ENCODE measurements around the gene LAMC2. TPM values are rescaled to one million over a fixed set of nuclear protein-coding genes. Genes with fewer than 3 reads are reported as not detected.
A peak's percentile ranks its signal among the peaks of the same experiment; 100 is the strongest.

LAMC2 gene
- total and polyA plus RNA-seq, 4 experiments from 2014 or later, result not detected

- intact Hi-C loops (cut with micrococcal nuclease), result no loop called here
- DNase-seq, result no peak
- peaks cover 0 to 3% (median 0%) of the 10 kb centered on the region in 8 donors for H3K9me3 Mint-ChIP-seq
- Histone ChIP-seq H3K36me3 (ENCODE audit: insufficient read depth, low read length) (no peaks in the 10 kb centered on the region), H3K4me1 (ENCODE audit: insufficient read depth, low read length) (peaks cover 16% of the 10 kb centered on the region), H3K27ac (ENCODE audit: low read depth, low read length) (no peak overlapping the region), H3K27me3 (ENCODE audit: insufficient read depth, low read length) (no peaks in the 10 kb centered on the region), H3K4me3 (ENCODE audit: low read length in 2 of 2) (no peak overlapping the region), H3K9me3 (ENCODE audit: control insufficient read depth in 1 of 2, low read length in 2 of 2) (no peaks in the 10 kb centered on the region)
- H3K27me3 Mint-ChIP-seq, result peaks cover 0 to 1% of the 10 kb centered on the region in 2 donors
- peaks cover 6 to 16% (median 11%) of the 10 kb centered on the region in 4 donors for H3K4me1 Mint-ChIP-seq
- H3K27ac Mint-ChIP-seq, result no peak overlapping the region
- ChIA-PET CTCF (ENCODE audit: partially characterized antibody) (no interaction called here), POLR2A (ENCODE audit: partially characterized antibody) (no interaction called here)
- H3K4me3 Mint-ChIP-seq, result peak overlapping the region in 1 of 8 donors; percentile 26
- no peaks in the 10 kb centered on the region for H3K36me3 Mint-ChIP-seq
Measured at GRCh38 chr1:183219616-183220009, 33.5 kb downstream of the LAMC2 start.

- Histone ChIP-seq H3K27me3 (ENCODE audit: insufficient read depth, low read length) (no peaks in the 10 kb centered on the region), H3K27ac (ENCODE audit: low read depth, low read length) (no peak overlapping the region), H3K36me3 (ENCODE audit: insufficient read depth, low read length) (no peaks in the 10 kb centered on the region), H3K9me3 (ENCODE audit: control insufficient read depth in 1 of 2, low read length in 2 of 2) (no peaks in the 10 kb centered on the region), H3K4me3 (ENCODE audit: low read length in 2 of 2) (no peak overlapping the region), H3K4me1 (ENCODE audit: insufficient read depth, low read length) (peaks cover 16% of the 10 kb centered on the region)
- Mint-ChIP-seq H3K9me3 (no peaks in the 10 kb centered on the region), H3K4me1 (peaks cover 6 to 16% (median 11%) of the 10 kb centered on the region in 4 donors), H3K4me3 (no peak overlapping the region), H3K36me3 (no peaks in the 10 kb centered on the region), H3K27ac (no peak overlapping the region), H3K27me3 (peaks cover 5 to 9% of the 10 kb centered on the region in 2 donors)
- CTCF ChIA-PET (ENCODE audit: partially characterized antibody), result no interaction called here
- intact Hi-C loops (cut with micrococcal nuclease), result no loop called here
- DNase-seq, result no peak
- POLR2A ChIA-PET (ENCODE audit: partially characterized antibody), result no interaction called here
Measured at GRCh38 chr1:183222909-183223308, 36.8 kb downstream of the LAMC2 start.

- Histone ChIP-seq H3K9me3 (ENCODE audit: control insufficient read depth in 1 of 2, low read length in 2 of 2) (no peaks in the 10 kb centered on the region), H3K36me3 (ENCODE audit: insufficient read depth, low read length) (no peaks in the 10 kb centered on the region), H3K27ac (ENCODE audit: low read depth, low read length) (no peak overlapping the region), H3K4me1 (ENCODE audit: insufficient read depth, low read length) (peaks cover 14% of the 10 kb centered on the region), H3K27me3 (ENCODE audit: insufficient read depth, low read length) (no peaks in the 10 kb centered on the region), H3K4me3 (ENCODE audit: low read length in 2 of 2) (no peak overlapping the region)
- intact Hi-C loops (cut with micrococcal nuclease), result no loop called here
- Mint-ChIP-seq H3K27ac (no peak overlapping the region), H3K4me3 (no peak overlapping the region), H3K4me1 (peaks cover 6 to 16% (median 10%) of the 10 kb centered on the region in 4 donors), H3K27me3 (peaks cover 5 to 9% of the 10 kb centered on the region in 2 donors), H3K9me3 (no peaks in the 10 kb centered on the region), H3K36me3 (no peaks in the 10 kb centered on the region)
- CTCF ChIA-PET (ENCODE audit: partially characterized antibody), result no interaction called here
- no peak for DNase-seq
- POLR2A ChIA-PET (ENCODE audit: partially characterized antibody), result no interaction called here
Measured at GRCh38 chr1:183223467-183223866, 37.4 kb downstream of the LAMC2 start.

GRCh38 chr1:183226361-183226760 is 40.3 kb downstream of the LAMC2 start:
- H3K27me3 Mint-ChIP-seq, result peaks cover 5 to 9% of the 10 kb centered on the region in 2 donors
- ChIA-PET CTCF (ENCODE audit: partially characterized antibody) (no interaction called here), POLR2A (ENCODE audit: partially characterized antibody) (no interaction called here)
- no peak overlapping the region for H3K4me3 Mint-ChIP-seq
- no peak overlapping the region for H3K4me3 ChIP-seq (ENCODE audit: low read length in 2 of 2)
- H3K27ac ChIP-seq (ENCODE audit: low read depth, low read length), result no peak overlapping the region
- no peaks in the 10 kb centered on the region for H3K36me3 Mint-ChIP-seq
- no peak overlapping the region for H3K27ac Mint-ChIP-seq
- DNase-seq, result no peak
- intact Hi-C loops (cut with micrococcal nuclease), result no loop called here
- no peaks in the 10 kb centered on the region for H3K27me3 ChIP-seq (ENCODE audit: insufficient read depth, low read length)
- no peaks in the 10 kb centered on the region for H3K36me3 ChIP-seq (ENCODE audit: insufficient read depth, low read length)
- no peaks in the 10 kb centered on the region for H3K4me1 Mint-ChIP-seq
- no peaks in the 10 kb centered on the region for H3K4me1 ChIP-seq (ENCODE audit: insufficient read depth, low read length)
- no peaks in the 10 kb centered on the region for H3K9me3 Mint-ChIP-seq
- no peaks in the 10 kb centered on the region for H3K9me3 ChIP-seq (ENCODE audit: control insufficient read depth in 1 of 2, low read length in 2 of 2)

- POLR2A ChIA-PET (ENCODE audit: partially characterized antibody), result no interaction called here
Measured at GRCh38 chr1:183226963-183227362, 40.9 kb downstream of the LAMC2 start.

GRCh38 chr1:183227422-183228346 is 41.6 kb downstream of the LAMC2 start:
- Histone ChIP-seq H3K27ac (ENCODE audit: low read depth, low read length) (no peak overlapping the region), H3K4me1 (ENCODE audit: insufficient read depth, low read length) (no peaks in the 10 kb centered on the region), H3K9me3 (ENCODE audit: control insufficient read depth in 1 of 2, low read length in 2 of 2) (no peaks in the 10 kb centered on the region), H3K36me3 (ENCODE audit: insufficient read depth, low read length) (no peaks in the 10 kb centered on the region), H3K4me3 (ENCODE audit: low read length in 2 of 2) (no peak overlapping the region), H3K27me3 (ENCODE audit: insufficient read depth, low read length) (no peaks in the 10 kb centered on the region)
- H3K4me3 Mint-ChIP-seq, result no peak overlapping the region
- POLR2A ChIA-PET (ENCODE audit: partially characterized antibody), result no interaction called here
- no peaks in the 10 kb centered on the region for H3K36me3 Mint-ChIP-seq
- H3K27ac Mint-ChIP-seq, result no peak overlapping the region
- DNase-seq, result no peak
- CTCF ChIA-PET (ENCODE audit: partially characterized antibody), result interaction anchor here (1.0 kb wide), 1 partner anchor 265 kb away, joined by 3 read pairs; no protein-coding TSS in a partner anchor
- intact Hi-C loops (cut with micrococcal nuclease), result no loop called here
- H3K27me3 Mint-ChIP-seq, result peaks cover 5 to 9% of the 10 kb centered on the region in 2 donors
- H3K9me3 Mint-ChIP-seq, result no peaks in the 10 kb centered on the region
- H3K4me1 Mint-ChIP-seq, result no peaks in the 10 kb centered on the region

More at GRCh38 chr1:183226963-183227362, 40.9 kb downstream of the LAMC2 start:
- Mint-ChIP-seq H3K4me3 (no peak overlapping the region), H3K4me1 (no peaks in the 10 kb centered on the region), H3K27me3 (peaks cover 5 to 9% of the 10 kb centered on the region in 2 donors), H3K36me3 (no peaks in the 10 kb centered on the region), H3K27ac (no peak overlapping the region), H3K9me3 (no peaks in the 10 kb centered on the region)
- H3K27ac ChIP-seq (ENCODE audit: low read depth, low read length), result no peak overlapping the region
- no peaks in the 10 kb centered on the region for H3K27me3 ChIP-seq (ENCODE audit: insufficient read depth, low read length)
- CTCF ChIA-PET (ENCODE audit: partially characterized antibody), result no interaction called here
- no peak overlapping the region for H3K4me3 ChIP-seq (ENCODE audit: low read length in 2 of 2)
- H3K9me3 ChIP-seq (ENCODE audit: control insufficient read depth in 1 of 2, low read length in 2 of 2), result no peaks in the 10 kb centered on the region
- H3K36me3 ChIP-seq (ENCODE audit: insufficient read depth, low read length), result no peaks in the 10 kb centered on the region
- H3K4me1 ChIP-seq (ENCODE audit: insufficient read depth, low read length), result no peaks in the 10 kb centered on the region
- DNase-seq, result no peak
- intact Hi-C loops (cut with micrococcal nuclease), result no loop called here

GRCh38 chr1:183228347-183229220 is 42.5 kb downstream of the LAMC2 start:
- Histone ChIP-seq H3K36me3 (ENCODE audit: insufficient read depth, low read length) (no peaks in the 10 kb centered on the region), H3K4me1 (ENCODE audit: insufficient read depth, low read length) (no peaks in the 10 kb centered on the region), H3K27me3 (ENCODE audit: insufficient read depth, low read length) (no peaks in the 10 kb centered on the region), H3K27ac (ENCODE audit: low read depth, low read length) (no peak overlapping the region), H3K9me3 (ENCODE audit: control insufficient read depth in 1 of 2, low read length in 2 of 2) (no peaks in the 10 kb centered on the region), H3K4me3 (ENCODE audit: low read length in 2 of 2) (no peak overlapping the region)
- no peak for DNase-seq
- no peaks in the 10 kb centered on the region for H3K9me3 Mint-ChIP-seq
- peaks cover 5 to 8% of the 10 kb centered on the region in 2 donors for H3K27me3 Mint-ChIP-seq
- H3K4me1 Mint-ChIP-seq, result no peaks in the 10 kb centered on the region
- CTCF ChIA-PET (ENCODE audit: partially characterized antibody), result interaction anchor here (0.7 to 1.0 kb wide), 2 partner anchors 266 to 1222 kb away, joined by 3 read pairs; no protein-coding TSS in a partner anchor
- H3K4me3 Mint-ChIP-seq, result no peak overlapping the region
- intact Hi-C loops (cut with micrococcal nuclease), result no loop called here
- H3K36me3 Mint-ChIP-seq, result no peaks in the 10 kb centered on the region
- H3K27ac Mint-ChIP-seq, result no peak overlapping the region
- POLR2A ChIA-PET (ENCODE audit: partially characterized antibody), result no interaction called here

All from CD4-positive, alpha-beta memory T cell (primary cell).